ENCODE data around the gene RALGAPA2.

Gene RALGAPA2

DNA sequence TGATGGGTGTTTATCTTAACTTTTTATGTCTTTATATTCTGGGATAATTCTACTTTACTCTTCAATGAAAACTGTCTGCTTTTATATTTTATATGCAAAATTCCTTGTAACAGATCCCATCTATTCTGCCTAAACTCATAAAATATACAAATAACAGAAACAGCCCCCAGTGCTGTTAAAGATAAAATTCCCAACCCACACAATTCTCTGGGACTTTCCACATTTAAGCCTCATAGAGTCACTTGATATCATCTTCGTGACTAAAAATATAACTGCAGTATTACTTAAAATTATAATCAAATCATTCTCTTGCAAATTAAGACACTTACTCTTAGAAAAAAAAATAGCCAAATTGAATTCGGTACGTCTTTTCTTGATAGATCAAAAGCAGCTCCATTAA lies 284.4 kb downstream of the RALGAPA2 start:
- H3K27ac ChIP-seq, result no peak overlapping the region
- TF ChIP-seq, protein P1, sequence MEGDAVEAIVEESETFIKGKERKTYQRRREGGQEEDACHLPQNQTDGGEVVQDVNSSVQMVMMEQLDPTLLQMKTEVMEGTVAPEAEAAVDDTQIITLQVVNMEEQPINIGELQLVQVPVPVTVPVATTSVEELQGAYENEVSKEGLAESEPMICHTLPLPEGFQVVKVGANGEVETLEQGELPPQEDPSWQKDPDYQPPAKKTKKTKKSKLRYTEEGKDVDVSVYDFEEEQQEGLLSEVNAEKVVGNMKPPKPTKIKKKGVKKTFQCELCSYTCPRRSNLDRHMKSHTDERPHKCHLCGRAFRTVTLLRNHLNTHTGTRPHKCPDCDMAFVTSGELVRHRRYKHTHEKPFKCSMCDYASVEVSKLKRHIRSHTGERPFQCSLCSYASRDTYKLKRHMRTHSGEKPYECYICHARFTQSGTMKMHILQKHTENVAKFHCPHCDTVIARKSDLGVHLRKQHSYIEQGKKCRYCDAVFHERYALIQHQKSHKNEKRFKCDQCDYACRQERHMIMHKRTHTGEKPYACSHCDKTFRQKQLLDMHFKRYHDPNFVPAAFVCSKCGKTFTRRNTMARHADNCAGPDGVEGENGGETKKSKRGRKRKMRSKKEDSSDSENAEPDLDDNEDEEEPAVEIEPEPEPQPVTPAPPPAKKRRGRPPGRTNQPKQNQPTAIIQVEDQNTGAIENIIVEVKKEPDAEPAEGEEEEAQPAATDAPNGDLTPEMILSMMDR (IDR thresholded peaks at IDR 0.05), result no peak
- no peak for TF ChIP-seq ZFX (IDR thresholded peaks at IDR 0.05; ENCODE audit: borderline replicate concordance)

DNA sequence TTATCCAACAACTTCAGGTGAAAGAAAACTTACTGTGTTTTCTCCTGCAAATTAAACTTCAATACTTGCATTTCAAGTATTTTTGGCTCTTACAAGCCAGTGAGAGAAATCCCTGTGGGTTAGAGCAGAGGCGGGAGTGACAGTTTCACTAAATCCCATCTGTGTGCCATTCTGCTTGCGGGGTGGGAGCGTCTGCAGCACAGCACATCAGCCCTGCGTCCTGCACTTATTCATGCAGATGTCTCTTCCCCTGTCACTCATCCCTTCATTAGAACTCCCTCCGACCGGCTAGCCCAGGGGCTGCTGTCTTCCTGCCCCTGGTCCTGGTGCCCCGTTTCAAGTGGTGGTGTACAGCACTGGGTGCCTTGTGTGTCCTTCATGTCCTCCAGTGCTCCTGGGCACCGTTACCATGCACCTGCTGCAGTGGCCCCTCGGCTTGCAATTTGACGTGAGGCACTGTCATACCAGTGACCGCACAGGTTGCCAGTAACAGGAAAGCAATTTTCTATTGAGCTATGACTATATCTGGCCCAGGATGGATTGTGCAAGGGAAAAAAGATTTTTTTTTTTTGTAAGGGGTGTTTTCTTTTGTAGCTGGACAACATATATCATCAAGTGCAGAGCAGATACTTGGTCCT lies 285.1 kb downstream of the RALGAPA2 start:
- TF ChIP-seq ZFX (IDR thresholded peaks at IDR 0.05; ENCODE audit: borderline replicate concordance), result no peak
- TF ChIP-seq, protein P1 (IDR thresholded peaks at IDR 0.05), result no peak
- no peak overlapping the region for H3K27ac ChIP-seq

DNA sequence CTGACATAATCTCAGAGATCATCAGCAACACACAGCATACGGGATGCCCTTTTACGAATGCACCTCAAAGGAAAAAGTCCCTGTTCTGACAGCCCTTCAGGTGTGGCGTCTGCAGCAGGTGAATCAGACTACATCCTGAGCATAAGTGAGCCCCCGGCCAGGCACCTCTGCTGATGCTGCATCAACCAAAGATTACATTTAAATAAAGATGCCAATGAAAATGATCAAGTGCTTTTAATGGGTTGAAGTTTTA lies 285.9 kb downstream of the RALGAPA2 start:
- no peak overlapping the region for H3K27ac ChIP-seq
- TF ChIP-seq ZFX (IDR thresholded peaks at IDR 0.05; ENCODE audit: borderline replicate concordance), result no peak
- TF ChIP-seq, protein P1 (IDR thresholded peaks at IDR 0.05), result no peak

DNA sequence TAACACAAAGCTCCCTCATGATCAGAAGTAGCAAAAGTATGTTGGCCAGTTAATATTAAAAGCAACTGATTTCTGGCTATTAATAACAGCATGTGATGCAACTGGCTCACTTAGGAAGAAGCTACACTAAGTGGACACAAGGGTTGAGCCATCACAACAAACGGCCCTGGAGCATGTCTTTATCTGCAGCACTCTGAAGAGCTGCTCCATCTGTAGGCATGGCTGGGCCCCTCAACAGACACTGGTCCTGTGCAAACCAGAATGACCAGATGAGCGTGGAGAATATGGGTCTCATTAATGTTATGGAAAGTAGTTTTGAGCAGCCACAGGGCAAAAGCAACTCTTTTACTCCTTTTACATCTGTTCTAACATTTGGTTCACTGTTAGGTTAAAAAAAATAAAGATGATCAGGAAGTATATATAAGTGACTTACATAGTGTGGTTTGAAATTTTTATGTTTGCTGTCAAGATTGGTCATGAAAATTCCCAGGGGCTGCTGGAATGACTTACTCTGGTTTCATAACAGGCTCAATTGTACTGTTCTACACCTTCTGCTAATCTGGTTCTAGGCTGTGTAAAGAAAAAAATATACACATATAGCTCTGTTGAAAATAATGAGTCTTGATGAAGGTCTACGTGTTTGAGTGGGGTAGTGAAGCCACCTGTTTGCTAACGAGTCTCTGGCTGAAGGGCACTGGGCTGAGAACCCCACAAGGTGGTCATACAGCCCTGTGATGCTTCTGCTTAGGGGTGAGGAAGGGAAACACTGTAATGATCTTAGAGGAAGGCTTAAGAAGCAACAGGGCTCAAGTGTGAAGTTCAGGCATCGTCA lies 286.4 kb downstream of the RALGAPA2 start:
- TF ChIP-seq, protein P1 (IDR thresholded peaks at IDR 0.05), result no peak
- no peak overlapping the region for H3K27ac ChIP-seq

DNA sequence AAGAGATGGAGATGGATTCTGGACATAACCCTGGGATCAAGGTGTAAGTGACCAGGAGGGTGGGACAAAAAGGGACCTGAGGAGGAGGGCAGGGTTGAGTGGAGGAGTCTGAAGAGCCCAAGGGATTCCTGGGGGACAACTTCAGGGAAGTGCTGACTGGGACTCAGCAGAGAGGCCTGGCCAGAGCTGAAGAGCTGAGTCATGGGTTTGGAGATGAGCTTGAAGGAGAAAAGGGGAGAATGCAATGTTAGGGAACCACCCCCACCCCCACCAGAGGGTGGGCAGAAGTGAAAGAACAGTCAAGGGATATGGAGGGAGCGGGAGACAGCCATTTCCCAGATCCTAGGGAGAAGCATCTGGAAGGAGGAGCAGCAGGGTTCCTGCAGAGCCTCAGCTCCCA lies 289.3 kb downstream of the RALGAPA2 start:
- H3K27ac ChIP-seq, result no peak overlapping the region
- no peak for TF ChIP-seq ZFX (IDR thresholded peaks at IDR 0.05; ENCODE audit: borderline replicate concordance)
- TF ChIP-seq, protein P1 (IDR thresholded peaks at IDR 0.05), result no peak

DNA sequence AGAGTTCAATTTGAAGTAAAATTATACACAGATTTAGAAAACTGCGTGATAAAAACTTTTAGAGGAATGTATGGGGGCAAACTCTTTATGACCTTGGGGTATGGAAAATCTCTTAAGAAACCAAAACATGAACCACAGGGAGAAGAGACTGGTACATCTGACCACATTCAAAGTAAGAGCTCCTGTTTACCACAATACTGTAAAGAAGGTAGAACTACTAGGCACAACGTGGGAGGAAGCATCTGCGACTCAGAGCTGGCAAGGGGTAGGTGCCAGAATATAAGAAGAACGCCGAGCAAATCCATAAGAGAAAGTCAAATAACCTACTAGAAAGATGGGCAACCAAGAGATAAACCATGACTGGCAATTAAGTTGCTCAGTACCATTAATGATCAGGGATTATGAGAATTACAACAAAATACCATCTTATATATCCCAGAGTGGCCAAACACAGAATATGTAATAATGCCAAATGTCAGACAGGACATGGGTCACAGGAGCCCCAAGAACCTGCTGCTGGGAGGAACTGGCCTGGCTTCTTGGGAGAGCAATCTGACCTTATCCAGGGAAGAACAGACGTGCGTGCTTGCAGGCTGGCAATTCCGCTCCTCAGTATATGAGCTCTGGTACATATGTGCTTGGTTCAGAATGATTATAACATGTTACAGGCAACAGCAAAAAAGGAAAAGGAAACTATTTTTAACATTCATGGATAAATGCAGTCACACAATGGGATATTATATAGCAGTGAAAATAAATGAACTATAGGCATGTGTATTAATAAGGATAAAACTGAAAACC lies 294.4 kb downstream of the RALGAPA2 start:
- TF ChIP-seq, protein P1 (IDR thresholded peaks at IDR 0.05), result no peak
- no peak for TF ChIP-seq ZFX (IDR thresholded peaks at IDR 0.05; ENCODE audit: borderline replicate concordance)

DNA sequence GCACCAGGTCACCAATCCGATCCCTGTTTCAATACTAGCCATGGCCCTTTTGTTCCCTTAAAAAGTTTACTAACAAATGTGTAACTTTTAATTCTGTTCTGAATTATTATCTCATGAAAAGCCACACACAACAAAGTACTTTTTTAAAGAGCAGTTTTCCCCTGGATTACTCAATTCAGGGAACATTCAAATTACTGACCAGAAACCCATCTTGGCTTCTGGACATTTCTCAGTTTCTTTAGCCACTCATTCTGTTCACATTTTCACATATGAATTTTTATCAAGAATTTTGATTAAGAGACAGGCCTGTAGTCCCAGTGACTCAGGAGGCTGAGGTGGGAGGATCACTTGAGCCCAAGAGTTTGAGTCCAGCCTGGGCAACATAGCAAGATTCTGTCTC lies 297.1 kb downstream of the RALGAPA2 start:
- no peak for TF ChIP-seq ZFX (IDR thresholded peaks at IDR 0.05; ENCODE audit: borderline replicate concordance)
- TF ChIP-seq, protein P1 (IDR thresholded peaks at IDR 0.05), result no peak
- H3K27ac ChIP-seq, result no peak overlapping the region

More for the DNA sequence above, 294.4 kb downstream of the RALGAPA2 start:
- H3K27ac ChIP-seq, result no peak overlapping the region
